HepG2 (cell line): ENCODE data around the gene MTMR6. TPM values are rescaled to one million over a fixed set of nuclear protein-coding genes. Genes with fewer than 3 reads are reported as not detected.

Experiments
- ATAC-seq: fragments of 200-7000 bp; cut with Tn5 transposase; 3 replicates; pipeline ENCODE4 v1.9.1; 2020; ENCODE audit warnings: mild to moderate bottlenecking, moderate library complexity
- BruUV-seq: library from RNA; stranded (reverse); fragments of 400-500 nt; replicated peaks from 2 replicates; lab custom pipeline; 2021; lab: Mats Ljungman, UMichigan
- CTCF ChIA-PET: fragments of 300-600 bp; formaldehyde crosslinking; extraction: SDS; loops from one replicate; lab custom pipeline; 2021; ENCODE audit warnings: low total read pairs, inconsistent platforms, low intra/inter-chr PET ratio; lab: Yijun Ruan, JAX
- POLR2A ChIA-PET: fragments of 350-600 bp; sonication (Branson Sonifier 250); formaldehyde crosslinking; loops from one replicate; lab custom pipeline; 2020; ENCODE audit warnings: antibody characterized with exemption, inconsistent platforms; lab: Yijun Ruan, JAX
- DNase-seq: peaks from one replicate; pipeline ENCODE4 v3.0.0-alpha.2; 2015; ENCODE audit warnings: low spot score
- FAIRE-seq: peaks from 3 replicates; lab custom pipeline; 2011; peaks lifted over from hg19 to GRCh38; lab: Jason Lieb, UNC
- H2AFZ ChIP-seq: one replicate; pipeline ENCODE4 v1.6.1; 2011; ENCODE audit warnings: low read length, inconsistent platforms
- H3K27ac ChIP-seq: fragments of 300-600 bp; 3 replicates; pipeline ENCODE4 v1.8.0; 2011; ENCODE audit warnings: mixed run types, mild to moderate bottlenecking, mixed read lengths, low read length, inconsistent platforms; ENCODE audit not compliant: insufficient read depth; ENCODE audit errors: extremely low read length
- H3K27me3 ChIP-seq, 2 experiments: fragments of 200-600 bp in 1 of 2; 2 replicates in 1 of 2; 3 replicates in 1 of 2; pipeline versions ENCODE4 v1.6.0 to v1.8.0; 2011; ENCODE audit warnings: low read length in 2 of 2, mild to moderate bottlenecking in 2 of 2, moderate library complexity in 2 of 2, inconsistent platforms in 1 of 2; ENCODE audit not compliant: insufficient read depth in 2 of 2, control insufficient read depth in 1 of 2
- H3K36me3 ChIP-seq, 2 experiments: fragments of 200-600 bp in 1 of 2; replicated peaks in 1 of 2; 2 replicates in 1 of 2; 3 replicates in 1 of 2; pipeline versions ENCODE4 v1.5.1 to v1.8.0; 2011; ENCODE audit warnings: low read length in 2 of 2, inconsistent platforms in 1 of 2; ENCODE audit not compliant: insufficient read depth in 2 of 2, control insufficient read depth in 1 of 2
- H3K4me1 ChIP-seq: 2 replicates; pipeline ENCODE4 v1.5.1; 2012; ENCODE audit warnings: low read length, inconsistent platforms; ENCODE audit not compliant: insufficient read depth
- H3K4me2 ChIP-seq: 2 replicates; pipeline ENCODE4 v1.6.0; 2011; ENCODE audit warnings: low read depth, low read length, inconsistent platforms
- H3K4me3 ChIP-seq, 3 experiments: fragments of 200-600 bp in 1 of 3; sonication (generic), shearing (Covaris generic) in 1 of 3; replicated peaks in 1 of 3; 2 replicates each; pipeline ENCODE4 v1.5.1; 2011 to 2016; ENCODE audit warnings: low read length in 3 of 3, inconsistent platforms in 2 of 3, low read depth in 2 of 3, mild to moderate bottlenecking in 2 of 3, control low read depth in 1 of 3, mixed read lengths in 1 of 3; ENCODE audit not compliant: insufficient read depth in 1 of 3
- H3K79me2 ChIP-seq: one replicate; pipeline ENCODE4 v1.6.1; 2011; ENCODE audit warnings: low read length, inconsistent platforms; ENCODE audit not compliant: insufficient read depth
- H3K9ac ChIP-seq: 2 replicates; pipeline ENCODE4 v1.6.0; 2011; ENCODE audit warnings: mild to moderate bottlenecking, low read depth, low read length, inconsistent platforms; ENCODE audit not compliant: insufficient read depth
- H3K9me3 ChIP-seq: 2 replicates; pipeline ENCODE4 v1.5.1; 2012; ENCODE audit warnings: mild to moderate bottlenecking, low read length
- H4K20me1 ChIP-seq: 2 replicates; pipeline ENCODE4 v1.6.0; 2011; ENCODE audit warnings: inconsistent platforms, mild to moderate bottlenecking, low read length, moderate library complexity; ENCODE audit not compliant: insufficient read depth
- MXD4 ChIP-seq: IDR thresholded peaks from 2 replicates; pipeline ENCODE4 v1.6.1; 2016; ENCODE audit warnings: mild to moderate bottlenecking, missing biosample characterization, missing genetic modification reagents
- NFE2 ChIP-seq: sonication (generic); formaldehyde crosslinking; IDR thresholded peaks from 2 replicates; pipeline ENCODE4 v1.4.0; 2020; ENCODE audit warnings: missing genetic modification reagents
- STAG1 ChIP-seq: sonication (generic); formaldehyde crosslinking; IDR thresholded peaks from 2 replicates; pipeline ENCODE4 v1.4.0; 2020; ENCODE audit warnings: missing genetic modification reagents
- ZNF143 ChIP-seq: sonication (generic); formaldehyde crosslinking; IDR thresholded peaks from 2 replicates; pipeline ENCODE4 v1.4.0; 2020; ENCODE audit warnings: missing genetic modification reagents
- ZNF225 ChIP-seq: sonication (generic); formaldehyde crosslinking; IDR thresholded peaks from 2 replicates; pipeline ENCODE4 v1.4.0; 2020; ENCODE audit warnings: mild to moderate bottlenecking, missing genetic modification reagents
- WGBS: methylation state at CpG from one replicate; pipeline ENCODE4 v1.1.6; 2017; ENCODE audit warnings: low lambda C conversion rate; 5-methylcytosine and 5-hydroxymethylcytosine counted together
- in situ Hi-C: cut with HindIII; loops from 2 replicates; pipeline ENCODE4 v1.10.0; 2017; ENCODE audit warnings: low pct_unique_long_range_greater_than_20kb; ENCODE audit not compliant: extremely low pct_ligation_motif_present
- intact Hi-C: fragments of 100-400 bp; cut with micrococcal nuclease; formaldehyde crosslinking; loops from one replicate; pipeline ENCODE4 v1.10.0; 2022; ENCODE audit not compliant: unreplicated experiment
- polyA plus RNA-seq, 8 experiments: library from polyadenylated mRNA; depleted of rRNA in 3 of 8; stranded (reverse) in 7 of 8; unstranded in 1 of 8; fragments of >200 nt; fragmentation: Illumina TruSeq in 4 of 8; extraction: Trizol in 4 of 8; gene quantifications; 2 replicates each; pipeline versions ENCODE4 v1.2.1 to v1.2.3, GENCODE V29; 2011 to 2016; ENCODE audit warnings: low read depth in 4 of 8, missing spikeins in 1 of 8, mixed read lengths in 1 of 8; ENCODE audit not compliant: insufficient read depth in 1 of 8
- total RNA-seq, 5 experiments: library from RNA; depleted of rRNA; stranded (reverse); fragments of >200 nt; fragmentation: Illumina TruSeq; extraction: Trizol; gene quantifications; 2 replicates each; pipeline ENCODE4 v1.2.3, GENCODE V29; 2016; ENCODE audit warnings: low read depth in 1 of 5
- TF ChIP-seq, protein P1 (sequence below): sonication (generic); formaldehyde crosslinking; IDR thresholded peaks from 2 replicates; pipeline ENCODE4 v1.5.0; 2020; ENCODE audit warnings: mild to moderate bottlenecking, missing genetic modification reagents, moderate library complexity
- TF ChIP-seq, protein P2 (sequence below): sonication (generic); formaldehyde crosslinking; conservative IDR thresholded peaks from 2 replicates; pipeline ENCODE4 v1.4.0; 2020; ENCODE audit warnings: missing genetic modification reagents

The MTMR6 gene
- total and polyA plus RNA-seq, 2 of the 13 experiments (the other 11 are each of a cell fraction or from before 2014, with no cell fraction given): 3.4 to 7.8 TPM

DNA sequence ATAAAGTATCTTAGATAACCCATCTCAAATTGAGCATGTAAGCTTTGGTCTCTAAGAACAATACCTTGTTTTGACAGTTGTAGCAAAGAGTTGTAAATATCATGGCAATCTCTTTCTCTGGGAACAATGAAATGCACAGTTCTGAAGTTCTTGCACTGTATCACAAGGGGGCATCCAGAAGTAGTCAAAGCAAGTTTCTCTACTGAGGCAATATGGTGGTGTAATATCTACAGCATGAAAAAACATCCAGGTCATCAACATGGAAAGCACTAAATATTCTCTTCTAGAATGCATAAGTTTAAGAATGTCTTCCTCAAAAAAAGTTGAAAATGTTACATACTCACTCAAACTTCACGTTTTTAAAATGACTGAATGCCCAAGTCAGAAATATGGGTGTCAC, 19.6 kb downstream of the MTMR6 start:
- in situ Hi-C loops (no loop called here), intact Hi-C loops (no loop called here)
- ChIA-PET POLR2A (no interaction called here), CTCF (no interaction called here)
- no TSS peak for BruUV-seq
- no peak overlapping the region for H2AFZ ChIP-seq
- H3K4me1 ChIP-seq: no peaks in the 10 kb centered on the region
- H3K36me3 ChIP-seq: peaks cover 5 to 12% of the 10 kb centered on the region in 2 experiments; a peak in 3 of 5 replicates
- H4K20me1 ChIP-seq: no peaks in the 10 kb centered on the region
- no peak overlapping the region for H3K4me3 ChIP-seq
- H3K79me2 ChIP-seq: no peaks in the 10 kb centered on the region
- no peaks in the 10 kb centered on the region for H3K9me3 ChIP-seq
- 88% methylated on average over 1 of the region's 1 CpG for WGBS
- FAIRE-seq (no peak), DNase-seq (no peak), ATAC-seq (peak; percentile 70)
- no peak overlapping the region for H3K9ac ChIP-seq
- no peak overlapping the region for H3K4me2 ChIP-seq
- H3K27ac ChIP-seq: no peak overlapping the region
- TF ChIP-seq ZNF143 (CRISPR knock-in tag) (no peak), NFE2 (CRISPR knock-in tag) (no peak), STAG1 (peak; percentile 24), MXD4 (no peak), ZNF225 (CRISPR knock-in tag) (no peak)
- TF ChIP-seq, protein P1, sequence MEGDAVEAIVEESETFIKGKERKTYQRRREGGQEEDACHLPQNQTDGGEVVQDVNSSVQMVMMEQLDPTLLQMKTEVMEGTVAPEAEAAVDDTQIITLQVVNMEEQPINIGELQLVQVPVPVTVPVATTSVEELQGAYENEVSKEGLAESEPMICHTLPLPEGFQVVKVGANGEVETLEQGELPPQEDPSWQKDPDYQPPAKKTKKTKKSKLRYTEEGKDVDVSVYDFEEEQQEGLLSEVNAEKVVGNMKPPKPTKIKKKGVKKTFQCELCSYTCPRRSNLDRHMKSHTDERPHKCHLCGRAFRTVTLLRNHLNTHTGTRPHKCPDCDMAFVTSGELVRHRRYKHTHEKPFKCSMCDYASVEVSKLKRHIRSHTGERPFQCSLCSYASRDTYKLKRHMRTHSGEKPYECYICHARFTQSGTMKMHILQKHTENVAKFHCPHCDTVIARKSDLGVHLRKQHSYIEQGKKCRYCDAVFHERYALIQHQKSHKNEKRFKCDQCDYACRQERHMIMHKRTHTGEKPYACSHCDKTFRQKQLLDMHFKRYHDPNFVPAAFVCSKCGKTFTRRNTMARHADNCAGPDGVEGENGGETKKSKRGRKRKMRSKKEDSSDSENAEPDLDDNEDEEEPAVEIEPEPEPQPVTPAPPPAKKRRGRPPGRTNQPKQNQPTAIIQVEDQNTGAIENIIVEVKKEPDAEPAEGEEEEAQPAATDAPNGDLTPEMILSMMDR (CRISPR knock-in tag): peak; percentile 19; the same call in 1 of the 2 replicates
- TF ChIP-seq, protein P2, sequence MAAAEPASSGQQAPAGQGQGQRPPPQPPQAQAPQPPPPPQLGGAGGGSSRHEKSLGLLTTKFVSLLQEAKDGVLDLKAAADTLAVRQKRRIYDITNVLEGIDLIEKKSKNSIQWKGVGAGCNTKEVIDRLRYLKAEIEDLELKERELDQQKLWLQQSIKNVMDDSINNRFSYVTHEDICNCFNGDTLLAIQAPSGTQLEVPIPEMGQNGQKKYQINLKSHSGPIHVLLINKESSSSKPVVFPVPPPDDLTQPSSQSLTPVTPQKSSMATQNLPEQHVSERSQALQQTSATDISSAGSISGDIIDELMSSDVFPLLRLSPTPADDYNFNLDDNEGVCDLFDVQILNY: no peak
- H3K27me3 ChIP-seq: no peaks in the 10 kb centered on the region
